ENCODE results near the gene PARG.
"Not testable (repeated sequence)": the region's sequence is repeated elsewhere in the genome, so short reads cannot be mapped to it uniquely, and the experiment has no call there.

The PARG gene

GRCh38 chr10:49819234-49819958 lies 122.4 kb downstream of the PARG start:
- no peak for DNase-seq

DNA sequence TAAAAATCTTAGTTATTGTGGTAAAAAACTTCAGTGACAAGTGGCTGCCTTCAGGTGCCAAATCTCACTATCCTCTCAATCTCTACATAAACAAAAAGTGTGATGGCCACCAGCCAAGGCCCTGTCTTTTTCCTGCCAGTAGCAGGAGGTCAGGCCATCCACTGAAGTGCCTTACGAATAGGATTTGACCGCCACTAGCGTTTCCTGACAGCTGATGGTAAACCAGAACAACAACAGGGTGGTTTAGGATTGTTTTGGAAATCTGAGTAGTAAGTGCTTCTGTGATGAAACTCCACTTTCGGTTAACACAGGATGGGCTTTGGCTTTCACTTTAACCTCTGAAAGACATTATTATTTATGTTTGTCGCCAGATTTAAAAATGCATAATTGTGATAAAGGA lies 124.0 kb downstream of the PARG start:
- no peak for DNase-seq

DNA sequence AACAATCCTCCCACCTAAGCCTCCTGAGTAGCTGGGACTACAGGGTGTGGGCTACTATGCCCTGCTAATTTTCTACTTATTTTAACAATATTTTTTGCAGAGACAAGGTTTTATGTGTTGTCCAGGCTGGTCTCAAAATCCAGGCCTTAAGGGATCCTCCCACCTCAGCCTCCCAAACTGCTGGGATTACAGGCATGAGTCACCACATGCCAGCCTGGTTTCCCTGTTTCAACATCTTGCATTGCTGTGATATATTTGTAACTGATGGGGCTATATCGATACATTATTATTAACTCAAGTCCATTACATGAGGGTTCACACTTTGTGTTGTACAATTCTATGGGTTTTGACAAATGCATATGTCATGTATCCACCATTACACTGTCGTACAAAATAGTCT lies 137.8 kb downstream of the PARG start:
- DNase-seq = no peak

DNA sequence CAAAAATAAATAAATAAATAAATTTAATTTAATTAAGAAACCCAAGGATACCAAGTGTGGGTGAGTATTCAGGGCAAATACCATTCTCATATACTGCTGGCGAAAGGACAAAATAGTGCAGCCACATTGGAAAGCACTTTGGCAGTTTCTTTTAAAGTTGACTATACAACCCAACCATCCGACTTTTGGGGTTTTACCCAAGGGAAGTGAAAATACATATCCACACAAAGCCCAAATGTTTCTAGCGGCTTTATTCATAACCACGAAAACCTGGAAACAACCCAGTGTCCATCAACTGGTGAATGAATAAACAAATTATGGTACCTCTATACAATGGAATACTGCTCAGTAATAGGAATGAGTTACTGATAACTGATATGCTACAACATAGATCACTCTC lies 143.6 kb downstream of the PARG start:
- DNase-seq = no peak

- no peak for DNase-seq
Observed at GRCh38 chr10:49791100-49791499, 150.7 kb downstream of the PARG start.

DNA sequence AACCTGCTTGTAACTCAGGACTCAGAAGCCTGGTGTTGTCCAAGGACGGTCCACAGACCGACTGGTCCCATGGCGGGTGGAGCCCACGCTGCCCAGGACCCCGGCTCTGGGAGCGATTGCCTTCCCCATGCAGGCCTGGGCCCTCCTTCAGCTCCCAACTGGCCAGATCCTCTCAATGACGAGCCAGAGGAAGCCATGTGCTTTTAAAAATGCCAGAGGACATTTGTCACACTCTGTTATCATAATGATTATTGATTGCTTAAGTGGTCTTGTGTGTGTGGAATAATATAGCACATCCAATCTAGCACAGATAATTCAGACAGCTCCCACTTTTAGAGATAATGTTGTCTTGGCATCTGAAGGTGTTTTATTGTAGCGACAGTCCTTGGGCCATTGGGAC lies 157.1 kb downstream of the PARG start:
- DNase-seq = no peak

- no peak for DNase-seq
Observed at GRCh38 chr10:49783645-49784044, 158.2 kb downstream of the PARG start.

DNA sequence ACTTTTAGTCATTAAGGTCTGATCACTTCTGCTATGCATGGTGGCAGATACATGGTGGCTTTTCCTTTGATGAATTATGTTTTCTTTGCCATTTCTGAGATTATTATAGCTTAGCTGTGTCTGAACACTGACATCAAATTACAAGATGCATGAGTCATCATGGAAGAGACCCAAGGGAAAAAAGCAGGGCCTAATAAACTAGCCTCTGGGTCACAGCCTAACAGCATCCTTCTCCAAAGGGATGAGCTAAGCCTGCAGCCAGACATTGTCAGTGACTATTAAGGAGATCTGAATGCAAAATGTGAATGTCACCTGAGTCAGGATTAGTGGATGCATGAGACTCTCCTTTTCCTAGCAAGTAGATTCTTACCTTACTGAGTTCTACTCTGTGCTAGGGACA lies 160.6 kb downstream of the PARG start:
- no peak for DNase-seq

- DNase-seq = no peak
Observed at GRCh38 chr10:49778197-49778596, 163.6 kb downstream of the PARG start.

- no peak for DNase-seq
Observed at GRCh38 chr10:49776851-49777250, 165.0 kb downstream of the PARG start.

DNA sequence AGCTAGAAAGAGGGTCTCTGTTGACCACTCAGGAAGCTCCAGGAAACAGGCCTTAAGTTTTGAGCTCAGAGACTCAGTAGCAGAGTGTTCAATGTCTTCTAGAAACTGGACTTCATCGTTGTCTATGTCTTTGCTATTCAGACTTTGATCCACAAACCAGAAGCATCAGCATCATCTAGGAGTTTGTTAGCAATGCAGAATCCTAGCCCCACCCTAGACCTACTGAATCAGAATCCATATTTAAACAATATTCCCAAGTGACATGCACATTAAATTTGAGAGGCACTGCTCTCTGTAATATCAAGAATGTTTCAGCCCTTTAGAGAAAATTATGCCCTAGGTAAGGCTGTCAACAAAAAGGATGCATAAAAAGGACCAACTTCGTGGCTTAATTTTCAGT lies 166.8 kb downstream of the PARG start:
- no peak for DNase-seq

DNA sequence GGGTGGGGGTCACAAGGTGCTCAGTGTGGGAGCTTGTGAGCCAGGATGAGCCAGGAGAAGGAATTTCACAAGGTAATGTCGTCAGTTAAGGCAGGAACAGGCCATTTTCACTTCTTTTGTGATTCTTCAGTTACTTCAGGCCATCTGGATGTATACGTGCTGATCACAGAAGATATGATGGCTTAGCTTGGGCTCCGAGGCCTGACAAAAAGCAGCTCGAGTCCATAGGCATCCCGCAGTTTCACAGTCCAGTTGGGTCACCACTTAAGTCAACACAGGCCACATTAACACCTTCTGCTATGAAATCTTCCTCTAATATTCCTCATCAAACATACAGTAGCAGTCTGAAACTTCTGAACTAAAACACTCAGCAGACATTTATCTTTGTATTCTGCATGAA lies 168.9 kb downstream of the PARG start:
- not testable (repeated sequence) for DNase-seq

DNA sequence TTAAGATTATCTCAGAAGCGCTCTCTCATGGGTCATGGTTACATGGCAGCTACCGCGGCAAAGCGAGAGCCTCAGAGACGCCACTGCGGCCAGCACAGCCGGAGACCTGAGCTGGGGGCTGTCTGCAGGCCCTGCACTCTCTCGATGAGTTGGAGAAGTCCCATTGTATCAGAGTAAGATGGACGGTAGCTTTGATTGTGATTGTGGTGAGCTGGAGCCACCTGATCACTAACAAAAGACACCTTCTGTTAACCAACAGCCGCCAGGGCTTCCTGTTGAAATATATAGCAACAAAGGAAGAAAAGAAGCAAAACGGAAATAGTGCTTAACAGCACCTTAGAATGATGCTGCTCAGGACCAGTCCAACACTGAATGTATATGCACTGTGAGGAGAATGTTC lies 170.8 kb downstream of the PARG start:
- DNase-seq = not testable (repeated sequence)

- no peak for DNase-seq
Observed at GRCh38 chr10:49769692-49770091, 172.1 kb downstream of the PARG start.

DNA sequence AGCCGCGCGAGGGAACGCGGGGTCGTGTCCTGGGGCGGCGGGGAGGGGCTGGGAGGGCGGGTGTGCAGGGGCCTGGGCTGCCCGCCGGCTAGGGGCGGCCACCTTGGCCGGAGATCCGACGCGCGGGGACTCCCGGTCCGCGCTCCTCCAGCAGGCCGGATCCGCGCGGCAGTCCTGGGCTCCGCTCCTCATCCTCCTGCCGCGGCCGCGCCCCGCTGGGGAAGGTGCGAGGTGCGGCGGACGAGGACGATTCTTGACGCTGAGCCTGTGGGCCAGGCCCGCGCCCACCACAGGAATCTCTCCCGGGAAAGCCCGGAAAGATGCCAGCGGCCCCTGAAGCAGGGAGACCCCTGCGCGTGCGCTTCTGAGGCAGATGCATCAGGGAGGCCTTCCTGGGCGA lies 173.1 kb downstream of the PARG start:
- no peak for DNase-seq

GRCh38 chr10:49768329-49768728 lies 173.5 kb downstream of the PARG start:
- no peak for DNase-seq

All from stimulated activated CD4-positive, alpha-beta T cell treated with anti-CD3 and anti-CD28 coated beads, Interleukin-2, amount 100 ng/mL, for 48 hours (primary cell).